GM12865 (cell line): ENCODE measurements around the gene SORCS2.
A peak's percentile ranks its signal among the peaks of the same experiment; 100 is the strongest.

ENCODE experiments used
- DNase-seq: peaks from one replicate; pipeline ENCODE4 v3.0.0; 2010; ENCODE audit warnings: low read depth
- H3K4me3 ChIP-seq: 2 replicates; pipeline ENCODE4 v1.5.1; 2011; ENCODE audit warnings: mild to moderate bottlenecking, low read depth, low read length, control low read depth
- TF ChIP-seq, protein P1 (sequence below): IDR thresholded peaks from 2 replicates; pipeline ENCODE4 v1.5.1; 2011; ENCODE audit warnings: low read length, control low read depth, low read depth, inconsistent platforms; ENCODE audit not compliant: insufficient read depth; ENCODE audit errors: missing control alignments

SORCS2 gene

DNA sequence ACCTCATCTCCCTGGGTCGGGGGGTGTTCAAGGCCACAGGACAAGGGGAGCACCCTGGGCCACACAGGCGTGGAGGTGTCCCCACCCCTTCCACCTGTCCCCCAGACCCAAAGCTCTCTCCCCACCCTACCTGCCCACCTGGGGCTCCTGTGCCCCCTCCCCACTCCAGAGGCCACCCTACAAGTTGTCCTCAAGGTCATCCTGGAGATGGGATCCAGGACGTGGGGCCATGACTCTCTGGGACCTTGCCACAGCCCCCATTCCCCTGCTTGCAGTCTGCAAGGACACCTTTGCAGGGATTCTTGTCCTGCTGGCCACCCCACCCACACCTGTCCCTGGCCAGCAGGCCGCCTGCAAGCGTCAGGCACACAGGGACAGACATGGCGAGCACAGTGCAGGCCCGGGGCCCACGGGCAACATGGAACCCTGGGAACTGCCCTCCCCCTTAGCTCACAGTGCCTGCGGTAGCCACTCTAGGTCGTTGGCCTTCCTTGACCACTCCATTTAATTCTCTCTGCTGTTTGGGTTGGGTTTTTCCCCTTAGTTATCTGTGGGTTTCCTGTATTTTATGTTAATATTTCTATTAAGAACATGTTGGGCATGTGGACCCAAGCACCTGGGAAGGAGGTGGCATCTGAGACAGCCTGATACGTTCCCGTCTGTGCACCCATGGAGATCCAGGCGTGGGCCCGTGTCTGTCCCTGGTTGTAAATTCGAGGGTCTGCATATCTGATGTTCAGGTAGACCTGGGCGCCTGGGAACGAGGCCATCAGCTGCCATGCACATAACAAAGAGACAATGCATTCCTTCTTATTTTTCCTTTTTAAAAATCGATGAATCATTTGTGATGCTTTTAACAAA lies 549.8 kb downstream of the SORCS2 start:
- TF ChIP-seq, protein P1, sequence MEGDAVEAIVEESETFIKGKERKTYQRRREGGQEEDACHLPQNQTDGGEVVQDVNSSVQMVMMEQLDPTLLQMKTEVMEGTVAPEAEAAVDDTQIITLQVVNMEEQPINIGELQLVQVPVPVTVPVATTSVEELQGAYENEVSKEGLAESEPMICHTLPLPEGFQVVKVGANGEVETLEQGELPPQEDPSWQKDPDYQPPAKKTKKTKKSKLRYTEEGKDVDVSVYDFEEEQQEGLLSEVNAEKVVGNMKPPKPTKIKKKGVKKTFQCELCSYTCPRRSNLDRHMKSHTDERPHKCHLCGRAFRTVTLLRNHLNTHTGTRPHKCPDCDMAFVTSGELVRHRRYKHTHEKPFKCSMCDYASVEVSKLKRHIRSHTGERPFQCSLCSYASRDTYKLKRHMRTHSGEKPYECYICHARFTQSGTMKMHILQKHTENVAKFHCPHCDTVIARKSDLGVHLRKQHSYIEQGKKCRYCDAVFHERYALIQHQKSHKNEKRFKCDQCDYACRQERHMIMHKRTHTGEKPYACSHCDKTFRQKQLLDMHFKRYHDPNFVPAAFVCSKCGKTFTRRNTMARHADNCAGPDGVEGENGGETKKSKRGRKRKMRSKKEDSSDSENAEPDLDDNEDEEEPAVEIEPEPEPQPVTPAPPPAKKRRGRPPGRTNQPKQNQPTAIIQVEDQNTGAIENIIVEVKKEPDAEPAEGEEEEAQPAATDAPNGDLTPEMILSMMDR = no peak
- no peak for DNase-seq
- H3K4me3 ChIP-seq = no peak overlapping the region

DNA sequence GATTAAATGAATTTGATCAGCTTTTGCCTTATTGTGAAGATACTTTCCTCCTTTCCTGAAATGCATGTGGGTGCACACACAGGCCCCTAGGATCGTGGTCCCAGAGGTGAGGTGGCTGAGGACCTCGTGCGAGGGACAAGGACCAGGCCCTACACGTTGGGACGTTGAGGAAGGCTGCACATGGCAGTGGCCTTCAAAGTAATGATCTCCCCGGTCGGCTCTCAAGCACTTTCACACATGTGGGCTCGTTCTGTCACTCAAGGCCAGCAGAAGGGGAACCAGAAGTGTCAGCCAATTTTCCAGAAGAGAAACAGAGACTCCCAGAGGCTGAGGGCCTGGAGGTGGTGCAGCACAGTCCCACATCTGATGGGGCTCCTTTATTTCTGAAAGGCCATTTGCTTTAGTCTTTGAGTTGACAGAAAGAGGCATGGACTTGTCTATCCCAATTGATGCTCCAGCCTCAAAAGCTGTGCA lies 550.5 kb downstream of the SORCS2 start:
- TF ChIP-seq, protein P1 = no peak
- DNase-seq = no peak
- no peak overlapping the region for H3K4me3 ChIP-seq

DNA sequence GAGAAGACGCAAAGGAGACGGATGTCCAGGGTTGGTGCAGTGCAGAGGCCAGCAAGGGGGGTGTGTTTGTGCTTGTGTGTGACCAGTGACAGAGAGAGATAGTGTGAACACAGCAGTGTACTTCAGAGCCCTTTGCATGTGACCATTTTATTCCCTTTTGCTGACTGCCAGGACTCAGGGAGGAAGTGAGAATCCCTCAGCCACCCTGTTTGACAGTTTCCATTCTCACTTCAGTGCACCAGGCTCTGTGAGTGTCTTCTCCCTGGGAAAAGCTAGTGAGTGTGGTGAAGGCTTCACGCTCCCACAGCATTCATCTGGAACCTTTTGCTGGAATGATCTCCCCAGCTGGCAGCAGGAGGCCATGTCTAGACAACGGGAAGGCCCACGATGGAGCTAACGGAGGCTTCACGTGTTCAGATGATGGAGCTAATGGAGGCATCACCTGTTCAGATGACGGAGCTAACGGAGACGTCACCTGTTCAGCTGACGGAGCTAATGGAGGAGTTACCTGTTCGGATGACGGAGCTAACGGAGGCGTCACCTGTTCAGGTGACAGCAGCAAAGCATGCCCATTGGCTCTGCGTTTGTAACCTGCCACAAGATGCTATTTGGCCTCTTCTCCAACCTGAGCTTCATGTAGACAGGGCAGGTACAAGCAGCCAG lies 551.9 kb downstream of the SORCS2 start:
- H3K4me3 ChIP-seq = no peak overlapping the region
- DNase-seq = peak; percentile 18
- TF ChIP-seq, protein P1 = no peak

DNA sequence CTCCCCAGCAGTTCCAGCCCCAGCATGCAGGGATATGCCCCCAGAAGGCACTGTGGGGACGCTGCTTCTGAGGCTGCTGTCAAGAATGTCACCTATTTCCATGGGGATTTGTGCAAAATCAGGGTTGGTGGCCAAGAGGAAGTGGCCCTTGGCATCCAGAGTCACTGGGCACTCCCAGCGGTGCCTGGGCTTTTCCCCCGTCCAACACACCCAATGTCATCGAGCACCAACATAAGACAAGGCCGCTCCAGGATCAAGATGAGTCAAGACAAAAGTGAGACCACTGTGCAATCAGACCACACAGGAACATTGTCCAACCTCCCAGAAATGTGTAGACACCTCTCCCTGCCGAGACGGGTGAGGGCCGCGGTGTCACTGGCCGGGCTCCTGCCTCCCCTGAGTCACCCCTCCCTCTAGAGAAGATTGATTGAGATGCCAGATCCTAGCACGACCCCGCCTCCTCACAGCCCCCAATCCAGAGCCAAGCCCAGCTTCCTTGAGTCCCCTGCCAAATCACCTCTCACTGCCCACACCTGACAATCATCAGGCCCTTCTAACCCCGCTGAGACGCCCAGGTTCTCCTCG lies 553.1 kb downstream of the SORCS2 start:
- H3K4me3 ChIP-seq = no peak overlapping the region
- DNase-seq = no peak
- TF ChIP-seq, protein P1 = no peak

DNA sequence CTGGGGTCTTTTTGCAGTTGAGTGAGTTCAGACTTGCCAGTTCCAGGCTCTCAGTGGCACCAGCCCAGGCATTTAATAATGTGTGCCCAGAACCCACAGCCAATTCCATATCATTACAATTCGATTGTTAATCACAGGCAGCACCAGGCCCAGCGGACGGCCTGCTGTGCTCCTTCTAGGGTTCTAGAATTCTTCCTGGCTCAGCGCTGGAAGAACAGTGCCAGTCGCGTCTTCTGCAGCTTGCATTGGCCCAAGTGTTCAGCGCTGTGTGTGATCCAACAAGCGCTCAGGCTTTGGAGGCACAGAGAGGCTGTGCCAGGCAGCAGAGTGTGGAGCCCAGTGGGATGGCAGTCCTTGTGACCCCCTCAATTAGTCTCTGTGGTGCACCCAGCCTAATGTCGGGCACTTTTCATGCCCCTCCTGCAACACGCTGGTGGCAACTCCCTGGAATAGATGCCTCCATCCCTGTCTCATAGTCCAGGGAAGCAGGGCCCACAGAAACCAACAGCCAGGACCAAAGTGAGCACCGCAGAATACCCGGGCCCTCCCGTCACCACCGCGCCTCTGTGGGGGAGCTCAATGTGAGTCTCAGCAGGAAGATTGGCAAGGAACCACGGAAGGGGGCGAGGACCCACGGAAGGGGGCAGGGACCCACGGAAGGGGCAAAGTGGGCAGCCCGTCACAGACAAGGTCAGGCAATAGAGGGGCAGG lies 554.2 kb downstream of the SORCS2 start:
- TF ChIP-seq, protein P1 = no peak
- no peak overlapping the region for H3K4me3 ChIP-seq
- DNase-seq = no peak

DNA sequence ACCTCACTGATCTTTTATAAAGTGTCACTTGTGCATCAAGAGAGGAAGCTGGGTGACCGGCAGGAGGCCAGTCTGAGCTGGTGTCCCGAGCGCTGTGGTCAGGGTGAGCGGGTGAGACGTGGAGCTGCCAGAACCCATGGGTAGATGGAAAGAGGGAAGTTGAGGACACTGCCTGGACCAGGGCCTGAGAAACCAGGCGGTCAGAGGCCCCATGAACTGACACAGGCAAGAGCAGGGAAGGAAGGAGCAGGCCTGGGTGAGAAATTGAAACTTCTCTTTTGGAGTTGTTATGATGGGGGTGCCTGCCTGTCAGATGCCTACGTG lies 554.7 kb downstream of the SORCS2 start:
- TF ChIP-seq, protein P1 = no peak
- DNase-seq = no peak
- H3K4me3 ChIP-seq = no peak overlapping the region
